CD4-positive, alpha-beta T cell treated with Interleukin-17A for 1 hour (primary cell): ENCODE data around the gene ITPR1.

Experiments
- DNase-seq: peaks from one replicate; pipeline ENCODE4 v3.0.0-alpha.2; 2020

The ITPR1 gene

GRCh38 chr3:4690277-4690676 lies 197.1 kb downstream of the ITPR1 start:
- DNase-seq, result no peak

DNA sequence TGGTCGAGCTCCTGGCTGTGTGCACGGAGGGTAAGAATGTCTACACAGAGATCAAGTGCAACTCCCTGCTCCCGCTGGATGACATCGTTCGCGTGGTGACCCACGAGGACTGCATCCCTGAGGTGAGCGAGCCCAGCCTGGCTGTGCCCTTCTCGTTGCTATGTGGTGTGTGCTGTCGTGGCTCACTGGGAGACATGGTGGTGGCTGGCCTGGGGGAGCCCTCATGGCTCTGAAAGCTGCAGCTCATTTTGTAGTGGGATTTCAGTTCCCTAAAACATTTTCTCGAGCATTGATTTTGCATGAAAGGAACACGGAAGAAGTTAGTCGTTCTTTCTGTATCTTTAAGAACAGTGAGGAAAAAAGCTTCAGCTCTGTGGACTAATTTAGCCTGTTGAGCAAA lies 200.5 kb downstream of the ITPR1 start:
- no peak for DNase-seq

DNA sequence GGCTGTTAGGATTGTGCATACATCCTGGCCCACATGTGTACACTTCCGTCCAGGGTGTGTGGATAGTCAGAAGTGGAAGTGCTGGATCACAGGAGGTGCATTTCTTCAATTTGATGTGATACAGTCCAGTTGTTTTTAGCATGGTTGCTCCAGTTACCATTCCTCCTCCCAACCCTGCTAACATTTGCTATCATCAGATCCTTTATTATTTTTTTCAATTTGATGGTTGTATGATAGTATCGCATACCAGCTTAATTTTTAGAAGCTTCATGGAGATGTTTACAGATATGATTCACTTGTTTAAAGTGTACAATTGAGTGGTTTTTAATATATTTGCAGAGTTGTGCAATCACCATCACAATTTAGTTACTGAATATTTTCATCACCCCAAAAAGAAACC lies 202.7 kb downstream of the ITPR1 start:
- no peak for DNase-seq

GRCh38 chr3:4696266-4696665 lies 203.1 kb downstream of the ITPR1 start:
- no peak for DNase-seq

DNA sequence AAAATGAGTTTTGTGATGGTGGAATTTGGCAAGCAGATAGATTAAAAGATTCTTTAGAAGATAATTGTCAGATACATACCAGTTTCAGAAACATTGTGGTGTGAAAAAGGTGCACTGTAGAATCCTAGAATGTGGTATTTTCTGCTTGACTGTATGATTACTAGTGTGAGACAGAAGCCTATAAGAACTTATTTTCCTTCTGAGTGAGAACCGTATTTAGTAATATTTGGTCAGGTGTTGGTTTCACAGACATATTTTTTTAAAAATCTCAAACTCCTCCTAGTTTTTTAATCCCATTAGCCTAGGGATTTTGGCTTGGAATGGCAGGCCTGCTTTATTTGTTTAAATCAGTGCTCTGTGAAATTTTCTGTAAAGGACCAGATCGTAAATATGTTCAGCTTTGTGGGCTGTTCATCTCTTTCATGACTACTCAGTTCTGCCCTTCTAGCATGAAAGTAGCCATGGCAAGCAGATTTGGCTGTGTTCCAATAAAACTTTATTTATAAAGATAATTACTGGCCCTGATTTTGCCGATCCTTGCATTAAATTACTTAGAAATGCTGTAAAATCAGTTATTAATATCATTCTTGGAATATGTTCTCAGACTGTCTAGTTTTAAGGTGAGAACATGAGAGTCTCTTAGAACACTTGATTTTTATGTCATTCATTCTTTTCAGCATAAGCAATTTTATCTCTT lies 205.1 kb downstream of the ITPR1 start:
- DNase-seq, result no peak

GRCh38 chr3:4703054-4703480 lies 209.9 kb downstream of the ITPR1 start:
- DNase-seq, result no peak

- DNase-seq, result no peak
Observed at GRCh38 chr3:4704552-4704951, 211.4 kb downstream of the ITPR1 start.

DNA sequence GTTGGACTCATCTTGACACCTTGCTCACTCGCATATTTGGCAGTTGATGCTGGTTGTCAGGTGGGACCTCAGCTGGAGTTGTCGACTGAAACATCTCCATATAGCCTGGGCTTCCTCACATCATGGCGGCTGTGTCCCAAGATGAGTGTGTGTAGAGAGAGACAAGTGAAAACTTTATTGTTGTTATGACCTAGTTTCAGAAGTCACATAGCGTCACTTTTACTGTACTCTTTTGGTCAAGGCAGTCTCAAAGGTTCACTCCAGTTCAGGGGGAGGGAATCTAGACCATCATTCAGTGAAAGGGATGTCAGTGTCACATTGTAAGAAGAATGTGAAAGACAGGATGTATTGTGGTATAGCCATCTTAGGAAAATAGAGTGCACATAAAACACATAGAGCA lies 214.2 kb downstream of the ITPR1 start:
- no peak for DNase-seq

DNA sequence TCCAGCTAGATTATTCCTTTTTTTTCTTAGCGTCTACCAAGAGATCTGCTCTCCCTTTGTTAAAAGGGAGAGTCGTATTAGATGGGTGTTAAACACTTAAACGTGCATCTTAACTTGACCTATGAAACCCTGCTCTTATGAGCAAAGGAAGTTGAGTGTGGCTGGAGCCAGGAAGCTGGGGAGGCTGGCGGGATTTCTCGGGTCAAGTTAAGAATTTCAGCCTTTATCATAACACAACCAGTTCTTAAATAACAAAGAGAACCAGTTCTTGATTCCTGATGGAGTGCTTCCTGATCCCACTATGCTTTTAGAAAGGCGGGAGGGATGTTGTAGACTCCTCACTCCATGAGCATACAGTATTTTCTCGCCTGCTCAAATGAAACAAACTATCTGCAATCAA lies 215.1 kb downstream of the ITPR1 start:
- no peak for DNase-seq

- DNase-seq, result no peak
Observed at GRCh38 chr3:4709341-4709740, 216.2 kb downstream of the ITPR1 start.

GRCh38 chr3:4710191-4710590 lies 217.0 kb downstream of the ITPR1 start:
- no peak for DNase-seq

DNA sequence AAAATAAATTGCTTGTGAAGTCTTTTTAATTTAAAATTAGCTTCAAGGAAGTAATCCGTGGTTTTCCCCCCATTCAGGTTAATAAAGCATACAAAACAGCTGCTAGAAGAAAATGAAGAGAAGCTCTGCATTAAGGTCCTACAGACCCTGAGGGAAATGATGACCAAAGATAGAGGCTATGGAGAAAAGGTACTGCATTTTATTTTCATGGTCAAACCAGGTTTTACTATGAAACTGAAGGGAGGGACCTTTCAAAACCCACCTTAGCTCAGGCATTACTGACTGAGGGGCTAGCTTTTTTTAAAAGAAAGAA lies 218.5 kb downstream of the ITPR1 start:
- DNase-seq, result no peak

- no peak for DNase-seq
Observed at GRCh38 chr3:4712109-4712508, 219.0 kb downstream of the ITPR1 start.

DNA sequence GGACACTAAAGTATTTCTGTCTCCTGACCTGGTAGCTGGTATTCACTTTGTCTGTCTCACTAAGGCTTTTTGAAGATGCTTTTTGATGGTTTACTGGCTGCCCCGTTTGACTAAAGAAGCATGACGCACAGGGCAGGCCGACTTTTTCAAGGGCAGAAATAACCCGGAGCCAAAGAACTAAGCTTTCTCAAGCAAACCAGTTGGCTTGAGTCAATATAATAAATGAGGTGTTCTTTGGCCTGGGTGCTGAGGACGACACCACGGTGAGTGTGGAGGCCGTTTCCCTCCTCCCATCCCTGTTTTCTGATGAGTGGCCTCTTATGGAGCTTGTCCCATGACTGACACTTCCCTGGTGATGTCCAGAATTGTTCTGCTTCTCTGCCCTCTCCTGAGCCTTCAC lies 220.9 kb downstream of the ITPR1 start:
- DNase-seq, result no peak

DNA sequence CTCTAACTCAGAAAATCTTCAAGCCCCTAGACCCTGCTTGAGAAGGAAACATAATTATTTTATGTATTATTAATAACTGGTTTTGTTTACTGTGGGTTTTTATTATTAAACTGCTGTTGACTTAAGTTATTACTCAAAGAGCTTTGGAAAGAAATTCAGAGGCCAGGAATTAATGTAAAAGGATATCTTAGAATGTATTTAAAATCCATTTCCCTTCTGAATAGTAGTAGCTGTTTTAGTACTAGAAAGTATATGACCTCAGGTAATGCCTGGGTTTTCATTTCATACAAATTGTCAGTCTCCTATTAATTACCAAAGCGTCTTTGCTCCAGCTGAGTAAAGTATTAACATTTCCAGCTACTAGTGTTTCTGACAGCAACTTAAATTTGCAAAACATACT lies 223.1 kb downstream of the ITPR1 start:
- DNase-seq, result no peak

DNA sequence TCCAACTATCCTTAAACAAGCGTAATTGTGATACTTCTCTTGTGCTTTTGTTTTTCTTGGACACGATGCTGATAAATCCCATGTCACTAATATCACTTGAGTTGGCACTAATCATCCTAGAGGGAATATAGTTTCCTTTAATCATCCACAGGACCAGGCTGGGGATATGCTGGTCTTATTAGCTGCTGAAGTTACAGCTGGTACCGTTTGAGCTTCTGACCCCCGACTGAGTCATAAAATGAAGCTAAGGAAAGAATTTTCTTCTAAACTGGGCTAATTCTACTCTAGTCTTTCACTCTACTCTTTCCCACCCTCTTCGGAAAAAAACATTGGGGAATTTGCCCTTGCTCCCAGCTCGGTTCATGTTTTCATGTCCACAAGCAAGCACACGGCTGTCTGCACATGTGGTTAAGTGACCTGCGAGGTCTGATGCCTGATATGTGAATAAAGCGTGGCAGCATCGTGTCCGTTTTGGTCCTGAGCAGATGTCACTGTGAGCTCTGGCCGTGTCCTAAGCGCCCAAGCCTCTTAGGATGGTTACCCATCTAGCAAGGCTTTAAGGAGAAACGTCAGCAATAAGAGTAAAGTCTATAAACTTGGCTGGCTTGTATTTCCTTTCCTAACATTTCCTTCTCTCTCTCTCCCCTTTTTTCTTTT lies 223.7 kb downstream of the ITPR1 start:
- DNase-seq, result no peak

DNA sequence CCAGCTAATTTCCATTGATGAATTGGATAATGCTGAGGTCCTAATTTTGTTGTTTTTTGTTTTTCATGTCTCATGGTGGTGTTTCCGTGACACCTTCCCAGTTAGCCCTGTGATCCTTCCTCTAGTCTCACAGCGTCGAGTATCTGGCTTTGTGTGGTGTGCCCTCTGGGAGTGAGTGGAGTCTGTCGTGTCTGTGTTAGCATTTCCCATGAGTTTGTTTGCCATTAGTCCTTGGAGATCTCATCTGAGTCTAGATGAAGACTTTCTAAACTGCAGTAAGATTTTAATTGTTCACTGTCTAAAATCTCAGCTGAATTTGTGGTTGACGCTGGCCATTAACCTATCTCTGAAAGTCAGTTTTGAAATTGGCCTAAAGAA lies 224.2 kb downstream of the ITPR1 start:
- DNase-seq, result no peak

- DNase-seq, result no peak
Observed at GRCh38 chr3:4718179-4718736, 225.1 kb downstream of the ITPR1 start.

DNA sequence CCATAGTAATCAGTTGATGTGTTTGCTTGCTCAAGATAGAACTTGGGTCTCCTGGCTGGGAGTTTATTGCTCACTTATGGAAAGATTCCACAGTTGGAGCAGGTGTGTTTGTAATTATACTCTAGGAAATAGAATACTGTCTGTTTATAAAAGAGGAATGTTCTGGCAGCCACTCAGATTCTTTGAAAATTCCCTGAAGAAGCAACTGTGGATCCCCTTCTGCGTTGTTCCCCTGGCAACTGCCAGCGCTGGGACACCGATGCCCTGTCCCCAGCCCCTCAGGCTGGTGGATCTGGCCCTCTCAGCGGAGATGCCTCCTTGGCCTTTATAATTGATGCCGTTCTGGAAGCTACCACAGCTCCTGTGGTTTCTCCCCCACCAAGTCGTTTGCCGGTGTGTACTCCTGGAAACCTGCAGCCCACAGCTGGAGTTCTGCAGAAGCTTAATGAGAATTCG lies 225.9 kb downstream of the ITPR1 start:
- DNase-seq, result no peak

- DNase-seq, result peak; percentile 60
Observed at GRCh38 chr3:4720316-4721075, 227.3 kb downstream of the ITPR1 start.

GRCh38 chr3:4721511-4721911 lies 228.4 kb downstream of the ITPR1 start:
- no peak for DNase-seq

- DNase-seq, result peak; percentile 55
Observed at GRCh38 chr3:4722103-4722502, 229.0 kb downstream of the ITPR1 start.

- no peak for DNase-seq
Observed at GRCh38 chr3:4724051-4724629, 231.0 kb downstream of the ITPR1 start.

DNA sequence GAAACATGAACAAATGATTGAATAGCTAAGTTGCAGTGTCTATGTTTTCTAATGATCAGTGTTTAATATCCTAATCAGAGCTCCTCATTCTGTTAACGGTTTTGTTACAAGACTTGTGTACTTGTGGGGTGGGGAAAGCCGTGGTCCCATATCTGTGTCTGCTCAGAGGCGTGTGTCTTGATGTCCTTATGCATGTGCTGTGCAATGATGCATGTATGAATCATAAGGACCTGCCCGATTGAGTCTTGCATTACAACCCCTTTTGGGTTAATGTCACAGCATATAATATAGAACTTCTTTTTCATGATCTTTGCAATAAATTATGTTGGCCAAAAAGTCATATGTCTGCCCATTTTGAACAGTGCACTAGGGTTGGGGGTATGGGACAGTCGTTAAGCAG lies 233.4 kb downstream of the ITPR1 start:
- no peak for DNase-seq
